ENCODE measurements around the gene SPDYE4. TPM values are rescaled to one million over a fixed set of nuclear protein-coding genes. Genes with fewer than 3 reads are reported as not detected.

The SPDYE4 gene
- polyA plus RNA-seq, 1 of the 3 experiments (the other 2 are of a cell fraction), result not detected

DNA sequence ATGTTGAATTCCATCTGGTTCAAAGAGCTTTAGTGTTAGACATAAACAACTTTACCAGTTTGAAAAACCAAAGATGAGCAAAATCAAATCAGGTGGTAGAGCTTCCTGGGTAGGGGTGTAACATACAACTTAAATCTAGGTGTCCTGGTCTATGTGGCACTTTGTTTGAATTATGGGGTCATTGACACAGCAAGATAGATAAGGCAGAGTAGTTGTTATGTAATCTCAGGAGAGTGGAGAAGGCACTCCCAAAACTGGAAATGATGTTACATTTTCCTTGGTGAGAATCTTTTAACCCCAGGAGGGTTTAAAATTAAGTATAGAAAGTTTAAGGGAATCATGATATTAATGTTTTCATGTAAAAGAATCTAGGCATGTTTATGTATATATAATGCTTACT, 45.6 kb downstream of the SPDYE4 start (continued):
- no peak for TF ChIP-seq MXI1 (IDR thresholded peaks at IDR 0.05; ENCODE audit: low read depth, low read length)
- no peak for TF ChIP-seq POLR2AphosphoS5 (IDR thresholded peaks at IDR 0.05; ENCODE audit: low read depth, low read length)

DNA sequence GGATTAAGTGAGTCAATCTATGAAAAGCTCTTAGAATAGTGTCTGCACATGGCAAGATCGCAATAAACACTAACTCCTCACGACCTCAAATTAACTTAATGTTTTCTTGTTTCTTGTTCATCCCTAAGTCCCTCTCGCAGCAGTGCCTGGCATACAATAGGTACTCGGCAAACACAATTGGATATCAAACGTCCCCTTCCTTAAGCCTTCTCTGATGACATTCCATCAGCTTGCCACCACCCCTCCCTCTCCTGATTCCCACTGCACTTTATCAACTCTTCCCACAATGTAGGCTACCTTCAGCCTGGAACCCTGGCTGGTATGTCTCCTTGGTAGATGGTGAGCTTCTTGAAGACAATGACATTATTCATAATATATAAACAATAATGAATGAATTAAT, 47.1 kb downstream of the SPDYE4 start:
- no peak for TF ChIP-seq FOSL2 (IDR thresholded peaks at IDR 0.05; ENCODE audit: borderline replicate concordance, low read depth)
- TF ChIP-seq, protein P1, sequence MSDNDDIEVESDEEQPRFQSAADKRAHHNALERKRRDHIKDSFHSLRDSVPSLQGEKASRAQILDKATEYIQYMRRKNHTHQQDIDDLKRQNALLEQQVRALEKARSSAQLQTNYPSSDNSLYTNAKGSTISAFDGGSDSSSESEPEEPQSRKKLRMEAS (IDR thresholded peaks at IDR 0.05; ENCODE audit: low read depth), result no peak
- TF ChIP-seq, protein P2, sequence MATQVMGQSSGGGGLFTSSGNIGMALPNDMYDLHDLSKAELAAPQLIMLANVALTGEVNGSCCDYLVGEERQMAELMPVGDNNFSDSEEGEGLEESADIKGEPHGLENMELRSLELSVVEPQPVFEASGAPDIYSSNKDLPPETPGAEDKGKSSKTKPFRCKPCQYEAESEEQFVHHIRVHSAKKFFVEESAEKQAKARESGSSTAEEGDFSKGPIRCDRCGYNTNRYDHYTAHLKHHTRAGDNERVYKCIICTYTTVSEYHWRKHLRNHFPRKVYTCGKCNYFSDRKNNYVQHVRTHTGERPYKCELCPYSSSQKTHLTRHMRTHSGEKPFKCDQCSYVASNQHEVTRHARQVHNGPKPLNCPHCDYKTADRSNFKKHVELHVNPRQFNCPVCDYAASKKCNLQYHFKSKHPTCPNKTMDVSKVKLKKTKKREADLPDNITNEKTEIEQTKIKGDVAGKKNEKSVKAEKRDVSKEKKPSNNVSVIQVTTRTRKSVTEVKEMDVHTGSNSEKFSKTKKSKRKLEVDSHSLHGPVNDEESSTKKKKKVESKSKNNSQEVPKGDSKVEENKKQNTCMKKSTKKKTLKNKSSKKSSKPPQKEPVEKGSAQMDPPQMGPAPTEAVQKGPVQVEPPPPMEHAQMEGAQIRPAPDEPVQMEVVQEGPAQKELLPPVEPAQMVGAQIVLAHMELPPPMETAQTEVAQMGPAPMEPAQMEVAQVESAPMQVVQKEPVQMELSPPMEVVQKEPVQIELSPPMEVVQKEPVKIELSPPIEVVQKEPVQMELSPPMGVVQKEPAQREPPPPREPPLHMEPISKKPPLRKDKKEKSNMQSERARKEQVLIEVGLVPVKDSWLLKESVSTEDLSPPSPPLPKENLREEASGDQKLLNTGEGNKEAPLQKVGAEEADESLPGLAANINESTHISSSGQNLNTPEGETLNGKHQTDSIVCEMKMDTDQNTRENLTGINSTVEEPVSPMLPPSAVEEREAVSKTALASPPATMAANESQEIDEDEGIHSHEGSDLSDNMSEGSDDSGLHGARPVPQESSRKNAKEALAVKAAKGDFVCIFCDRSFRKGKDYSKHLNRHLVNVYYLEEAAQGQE (IDR thresholded peaks at IDR 0.05; ENCODE audit: low read depth, low read length), result no peak
- no peak for TF ChIP-seq POLR2AphosphoS5 (IDR thresholded peaks at IDR 0.05; ENCODE audit: low read depth, low read length)
- no peak for TF ChIP-seq TCF12 (IDR thresholded peaks at IDR 0.05)
- TF ChIP-seq, protein P3, sequence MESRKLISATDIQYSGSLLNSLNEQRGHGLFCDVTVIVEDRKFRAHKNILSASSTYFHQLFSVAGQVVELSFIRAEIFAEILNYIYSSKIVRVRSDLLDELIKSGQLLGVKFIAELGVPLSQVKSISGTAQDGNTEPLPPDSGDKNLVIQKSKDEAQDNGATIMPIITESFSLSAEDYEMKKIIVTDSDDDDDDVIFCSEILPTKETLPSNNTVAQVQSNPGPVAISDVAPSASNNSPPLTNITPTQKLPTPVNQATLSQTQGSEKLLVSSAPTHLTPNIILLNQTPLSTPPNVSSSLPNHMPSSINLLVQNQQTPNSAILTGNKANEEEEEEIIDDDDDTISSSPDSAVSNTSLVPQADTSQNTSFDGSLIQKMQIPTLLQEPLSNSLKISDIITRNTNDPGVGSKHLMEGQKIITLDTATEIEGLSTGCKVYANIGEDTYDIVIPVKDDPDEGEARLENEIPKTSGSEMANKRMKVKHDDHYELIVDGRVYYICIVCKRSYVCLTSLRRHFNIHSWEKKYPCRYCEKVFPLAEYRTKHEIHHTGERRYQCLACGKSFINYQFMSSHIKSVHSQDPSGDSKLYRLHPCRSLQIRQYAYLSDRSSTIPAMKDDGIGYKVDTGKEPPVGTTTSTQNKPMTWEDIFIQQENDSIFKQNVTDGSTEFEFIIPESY (IDR thresholded peaks at IDR 0.05; ENCODE audit: borderline replicate concordance, low read depth), result no peak
- TF ChIP-seq NRF1 (IDR thresholded peaks at IDR 0.05; ENCODE audit: low read depth, low read length), result no peak
- TF ChIP-seq GATA2 (CRISPR knock-in tag; IDR thresholded peaks at IDR 0.05), result no peak
- Histone ChIP-seq H3K27me3 (ENCODE audit: insufficient read depth) (no peaks in the 10 kb centered on the region; the same call in 1 of the 2 replicates), H3K9me2 (no peaks in the 10 kb centered on the region), H4K20me1 (ENCODE audit: insufficient read depth) (no peaks in the 10 kb centered on the region), H3K4me3 (ENCODE audit: low read depth in 2 of 2, low read length in 1 of 2) (no peak overlapping the region), H3K27ac (ENCODE audit: low read depth in 2 of 2, low read length in 1 of 2) (no peak overlapping the region), H3K4me1 (ENCODE audit: control insufficient read depth in 1 of 2, insufficient read depth in 2 of 2, low read depth in 1 of 2, low read length in 1 of 2) (peaks cover 0 to 9% of the 10 kb centered on the region in 2 experiments; a peak in 1 of 4 replicates), H3K9me3 (no peaks in the 10 kb centered on the region), H3K36me3 (replicated peaks in 1 of 2; ENCODE audit: control insufficient read depth in 1 of 2, insufficient read depth in 2 of 2, low read length in 1 of 2) (no peaks in the 10 kb centered on the region), H3K79me2 (ENCODE audit: insufficient read depth) (no peaks in the 10 kb centered on the region), H2AFZ (ENCODE audit: low read depth) (no peak overlapping the region), H3K9ac (no peak overlapping the region), H3K4me2 (no peak overlapping the region), H3F3A (replicated peaks; ENCODE audit: insufficient read depth) (no peaks in the 10 kb centered on the region)
- 72% methylated on average over 5 of the region's 5 CpGs for WGBS (ENCODE audit: low lambda C conversion rate)
- CTCF ChIA-PET, result interaction anchor here (1.0 kb wide), 1 partner anchor 327 kb away, joined by 4 read pairs; no protein-coding TSS in a partner anchor
- POLR2A ChIA-PET, result no interaction called here
- DNase-seq, result no peak
